ENCODE data around the gene NR2C2.

NR2C2 gene

DNA sequence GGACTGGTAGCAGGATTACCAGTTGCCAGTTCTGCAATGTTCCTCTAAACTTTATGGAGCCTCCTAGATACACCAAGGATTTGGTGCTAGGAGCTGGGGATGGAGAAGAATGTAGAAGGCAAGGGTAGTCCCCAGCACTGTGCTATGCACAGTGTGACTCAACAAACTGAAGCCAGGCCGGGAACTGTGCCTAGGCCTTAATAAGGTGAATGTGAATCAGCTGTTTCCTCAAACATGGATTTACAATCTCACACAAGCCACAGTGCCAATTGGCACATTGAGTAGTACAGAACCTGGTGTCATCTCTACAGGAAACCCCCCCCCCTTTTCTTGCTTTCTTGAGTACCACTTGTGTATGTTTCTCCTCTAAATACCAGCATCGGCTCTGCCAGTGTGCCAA lies 85.3 kb downstream of the NR2C2 start:
- DNase-seq: no peak

DNA sequence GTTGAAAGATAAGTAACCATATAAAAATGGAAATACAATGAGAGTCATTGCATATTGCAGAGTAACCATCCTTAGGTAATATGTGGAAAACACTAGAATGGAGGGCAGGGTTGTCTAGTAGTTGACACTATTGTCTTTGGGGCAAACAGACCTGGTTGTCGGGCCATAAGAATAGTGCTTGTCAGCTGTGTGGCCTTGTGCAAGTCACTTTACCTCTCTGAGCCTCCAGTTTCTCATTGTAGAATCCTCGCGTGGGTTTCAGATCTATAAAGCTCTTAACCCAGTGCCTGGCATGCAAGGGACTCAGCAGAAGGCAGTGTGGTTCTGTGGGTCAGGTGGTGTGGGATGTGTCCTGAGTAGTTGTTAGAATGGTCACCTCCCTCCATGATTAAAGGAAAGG lies 85.7 kb downstream of the NR2C2 start:
- no peak for DNase-seq

DNA sequence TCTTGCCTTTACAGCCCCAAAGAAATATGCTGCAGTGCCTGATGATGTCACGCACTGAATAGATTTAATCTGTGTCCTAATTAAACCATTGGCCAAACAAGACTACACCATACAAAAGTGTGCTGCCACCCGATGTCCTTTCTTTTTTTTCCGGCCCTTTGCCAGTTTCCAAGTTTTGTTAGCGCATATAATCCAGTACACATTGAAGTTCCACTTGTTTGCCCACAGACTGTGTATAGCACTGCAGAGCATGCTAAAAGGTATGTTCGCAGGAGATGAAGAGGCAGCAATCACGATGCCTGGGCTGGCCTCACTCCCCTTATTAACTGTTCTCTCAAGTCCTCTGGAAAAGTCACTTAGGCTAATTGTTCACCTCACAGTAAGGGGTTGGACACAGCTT lies 90.9 kb downstream of the NR2C2 start:
- DNase-seq: no peak

DNA sequence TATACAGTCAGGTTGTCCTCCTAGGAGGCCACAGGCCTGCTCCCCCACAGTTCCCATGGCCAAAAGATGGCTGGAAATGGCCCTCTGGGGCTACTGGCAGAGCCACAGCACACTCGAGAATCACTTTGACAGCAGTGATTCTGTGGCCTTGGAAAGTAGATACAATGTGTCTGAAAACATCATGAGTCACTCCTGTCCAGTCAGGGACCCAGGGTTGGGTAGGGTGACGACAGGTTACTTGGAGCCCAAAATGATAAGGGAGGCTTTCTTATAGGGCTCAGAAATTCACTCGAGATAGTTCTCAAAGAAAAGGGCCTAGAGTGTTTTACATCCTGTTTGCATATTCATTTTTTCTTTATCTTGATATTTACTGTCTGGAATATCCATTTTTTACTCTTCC lies 93.5 kb downstream of the NR2C2 start:
- no peak for DNase-seq

DNA sequence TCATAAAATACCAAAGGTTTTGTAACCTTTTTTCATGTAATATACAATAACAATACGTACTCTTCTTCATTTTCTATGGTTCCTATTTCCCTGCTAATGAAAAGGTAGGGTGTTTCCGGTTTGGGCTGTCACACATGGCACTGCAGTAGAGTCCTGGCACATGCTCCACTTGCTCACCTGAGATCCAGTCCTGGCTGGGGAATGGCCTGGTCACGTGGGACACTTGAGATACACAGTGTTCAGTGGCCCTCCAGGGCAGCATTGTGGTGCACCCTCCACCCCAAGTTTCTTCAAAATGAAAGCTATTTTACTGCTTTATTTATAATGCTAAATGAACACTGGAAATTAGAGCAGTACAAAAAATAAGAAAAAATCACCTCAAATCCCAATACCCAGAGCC lies 94.6 kb downstream of the NR2C2 start:
- DNase-seq: no peak

DNA sequence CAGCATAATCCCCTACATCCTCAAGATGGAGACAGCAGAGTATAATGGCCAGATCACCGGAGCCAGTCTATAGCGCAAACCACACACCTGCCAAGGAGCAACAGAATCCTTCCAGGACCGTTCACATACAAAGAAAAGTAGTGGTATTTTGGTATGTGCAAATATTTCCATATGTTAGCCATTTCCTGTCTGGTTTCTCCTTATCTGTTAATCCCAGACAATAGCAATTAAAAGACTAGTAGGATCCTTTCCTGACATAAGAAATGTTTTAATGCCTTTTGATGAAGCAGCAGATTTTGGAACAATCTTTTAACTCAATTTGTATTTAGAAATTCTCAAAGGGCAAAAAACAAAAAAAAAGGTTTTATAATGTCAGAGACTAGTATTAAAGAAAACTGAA lies 95.6 kb downstream of the NR2C2 start:
- DNase-seq: no peak

DNA sequence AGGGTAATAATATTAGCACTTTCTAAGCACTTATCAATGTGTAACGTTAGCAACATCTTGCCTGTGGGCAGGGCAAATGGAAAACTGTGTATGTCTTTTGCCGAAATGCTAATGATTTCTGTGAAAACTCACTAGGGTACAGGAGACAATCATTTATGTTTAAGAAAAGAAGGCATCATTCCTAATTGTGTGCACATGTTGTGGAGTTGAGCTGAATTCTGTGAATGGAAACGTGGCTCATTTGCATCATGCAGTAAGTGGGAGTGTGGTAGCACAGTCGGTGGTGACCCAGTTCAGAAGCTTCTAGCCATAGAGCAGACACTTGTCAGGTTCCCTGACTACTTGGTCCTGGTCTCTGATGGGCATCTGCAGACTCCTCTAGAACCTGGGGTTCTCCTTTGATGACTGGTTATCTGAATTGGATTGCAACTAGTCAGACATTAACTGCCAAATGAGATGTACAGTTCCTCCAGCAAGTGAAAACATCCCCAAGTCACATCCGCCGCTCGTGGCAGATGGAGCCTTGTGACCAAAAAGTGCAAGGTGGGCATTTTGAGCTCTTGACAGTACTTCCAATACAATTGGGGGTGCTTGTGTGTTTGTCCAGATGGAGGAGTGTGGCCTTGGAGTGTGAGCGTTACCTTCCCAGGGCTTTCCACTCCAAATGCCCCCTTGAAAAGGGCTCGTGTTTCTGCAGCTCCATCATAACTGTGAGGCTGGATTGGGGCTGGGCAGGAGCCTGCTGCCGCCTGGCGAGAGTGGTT lies 96.2 kb downstream of the NR2C2 start:
- DNase-seq: no peak

DNA sequence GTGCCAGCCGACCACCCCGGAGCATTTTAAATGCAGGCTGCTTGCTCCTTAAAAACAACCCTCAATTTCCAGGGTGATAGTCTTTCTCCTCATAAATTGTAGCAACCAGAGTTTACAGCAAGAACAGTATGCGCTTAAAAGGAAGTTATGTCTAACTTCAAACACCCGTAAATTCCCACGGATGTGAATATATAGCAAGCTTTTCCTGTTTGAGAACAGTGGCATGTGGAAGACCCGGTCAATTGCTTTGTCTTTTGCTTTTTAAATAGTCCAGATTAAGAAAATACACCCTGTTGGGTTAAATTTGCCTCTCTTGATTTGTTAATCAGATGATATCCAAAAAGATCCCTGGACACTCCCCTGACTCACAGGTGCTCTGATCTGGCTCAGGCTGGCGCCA lies 96.9 kb downstream of the NR2C2 start:
- no peak for DNase-seq

DNA sequence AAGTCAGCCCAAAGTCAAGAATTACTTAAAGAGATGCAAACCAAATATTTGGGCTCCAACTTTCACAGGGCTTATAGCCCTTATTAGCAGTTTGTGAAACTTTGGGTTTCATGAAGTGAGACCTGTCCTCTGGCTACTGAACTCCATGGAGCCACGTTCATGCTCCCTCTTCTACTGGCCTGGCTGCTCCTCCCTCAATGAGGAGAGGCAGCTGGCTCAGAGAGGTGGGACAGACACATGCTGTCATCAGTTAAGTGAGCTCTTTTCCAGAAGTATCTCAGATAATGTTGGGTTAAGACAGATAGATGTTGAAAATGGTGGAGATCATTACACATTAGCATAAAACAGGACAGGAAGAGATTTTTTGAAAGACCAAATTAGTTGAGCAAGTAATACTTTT lies 98.3 kb downstream of the NR2C2 start:
- DNase-seq: no peak

DNA sequence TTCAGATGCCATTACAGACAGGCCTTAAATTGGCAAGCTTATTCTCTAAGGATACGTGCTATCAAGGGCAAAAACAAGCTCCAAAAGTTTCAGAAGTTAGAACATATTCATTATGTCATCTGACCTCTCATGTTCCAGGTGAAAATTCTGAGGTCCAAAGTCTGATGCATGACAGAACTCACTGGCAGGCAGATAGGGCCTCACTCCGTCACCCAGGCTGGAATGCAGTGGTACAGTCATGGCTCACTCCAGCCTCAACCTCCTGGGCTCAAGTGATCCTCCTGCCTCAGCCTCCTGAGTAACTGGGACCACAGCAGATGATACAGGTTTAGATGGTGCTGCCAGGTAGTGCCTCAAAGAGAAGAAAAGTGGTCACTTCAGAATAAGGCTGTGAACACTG lies 102.2 kb downstream of the NR2C2 start:
- DNase-seq: no peak

DNA sequence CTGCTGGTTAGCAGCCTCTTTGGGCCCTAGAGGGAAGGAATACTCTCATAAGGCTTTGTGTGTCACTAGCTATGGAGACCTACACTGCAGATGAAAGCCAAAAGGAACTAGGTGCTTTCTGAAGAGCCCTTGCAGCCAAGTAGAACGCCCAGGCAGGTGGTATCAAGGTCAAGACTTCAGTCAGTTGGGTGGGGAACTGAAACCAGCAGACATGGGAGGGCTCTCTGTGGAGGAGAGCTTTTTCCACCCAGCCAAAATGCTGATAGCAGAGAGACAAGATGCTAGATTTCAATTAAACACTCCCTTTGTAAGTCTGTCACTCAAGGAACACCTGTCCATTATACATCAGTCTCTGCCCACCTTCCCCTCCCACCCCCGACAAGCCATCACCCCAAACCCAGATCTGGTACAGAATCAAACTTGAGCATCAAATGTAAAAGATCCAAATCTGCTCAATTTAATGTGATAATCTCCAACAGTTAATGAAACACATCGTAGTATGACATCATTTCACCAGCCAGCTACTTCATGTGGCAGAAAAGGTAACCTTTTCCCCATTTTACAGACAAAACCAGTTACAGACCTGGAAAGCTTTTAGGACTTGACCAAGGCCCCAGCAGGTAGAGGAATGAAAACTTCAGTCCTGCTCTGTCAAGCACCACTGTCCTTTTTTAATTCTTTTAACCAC lies 103.2 kb downstream of the NR2C2 start:
- no peak for DNase-seq

DNA sequence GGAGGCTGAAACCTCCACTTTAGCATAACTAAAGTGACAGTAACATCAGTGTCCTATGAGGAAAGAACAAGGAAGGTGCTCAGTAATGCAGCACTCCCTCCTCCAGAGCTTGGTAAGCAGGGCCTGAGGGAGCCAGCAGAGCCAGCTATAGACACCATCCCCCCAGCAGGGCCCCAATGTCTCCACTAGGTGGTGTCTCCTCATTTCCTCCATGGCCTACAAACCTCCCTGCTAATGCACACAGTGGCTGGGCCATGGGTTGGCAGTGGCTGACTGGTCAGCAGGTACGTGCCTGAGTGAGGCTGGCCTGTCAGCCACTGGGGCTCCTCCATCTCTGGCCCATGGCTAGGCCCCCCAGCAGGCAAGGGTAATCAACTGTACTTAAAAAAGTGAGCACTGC lies 104.1 kb downstream of the NR2C2 start:
- DNase-seq: peak; percentile 33

DNA sequence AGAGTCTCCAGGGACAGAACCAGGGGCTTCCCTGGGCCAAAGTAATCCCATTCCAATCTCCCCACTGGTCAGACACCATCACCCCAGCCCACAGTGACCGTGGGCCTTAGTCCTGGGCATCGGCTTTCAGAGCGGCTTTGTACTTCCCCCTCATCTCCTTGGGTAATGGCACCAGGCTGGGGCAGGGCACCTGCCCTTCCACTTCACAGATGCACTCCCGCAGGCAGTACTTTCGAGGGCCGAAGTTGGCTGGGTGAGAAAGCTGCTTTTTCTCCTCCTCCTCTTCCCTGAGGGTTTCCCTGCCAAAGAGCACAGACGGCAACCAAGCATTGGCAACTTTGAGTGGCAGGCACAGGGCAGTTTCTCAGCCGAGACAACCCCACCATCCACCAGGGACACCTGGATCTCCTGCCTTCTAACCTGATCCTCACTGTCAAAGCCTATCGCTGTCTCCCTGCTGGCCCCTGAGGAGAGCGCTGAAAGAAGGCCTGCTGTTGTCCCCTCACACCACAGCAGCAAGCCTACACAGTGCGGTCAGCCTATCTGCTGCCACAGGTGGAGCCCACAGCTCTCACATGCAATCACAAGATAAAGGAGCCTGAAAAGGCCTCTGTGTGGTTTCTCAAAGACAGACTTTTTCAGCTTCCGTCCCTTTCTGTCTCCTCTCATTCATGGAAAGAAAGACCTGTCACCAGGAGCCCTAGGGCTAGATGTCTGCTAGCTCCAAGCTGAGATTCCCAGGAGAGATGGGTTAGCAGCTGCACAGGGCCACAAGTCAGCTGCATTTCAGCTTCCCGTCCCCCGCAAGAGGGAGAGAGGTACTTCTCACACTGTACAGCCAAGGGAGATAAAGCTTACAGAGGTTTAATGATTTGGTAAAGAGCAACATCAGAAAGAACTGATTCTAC lies 105.2 kb downstream of the NR2C2 start:
- DNase-seq: no peak

DNA sequence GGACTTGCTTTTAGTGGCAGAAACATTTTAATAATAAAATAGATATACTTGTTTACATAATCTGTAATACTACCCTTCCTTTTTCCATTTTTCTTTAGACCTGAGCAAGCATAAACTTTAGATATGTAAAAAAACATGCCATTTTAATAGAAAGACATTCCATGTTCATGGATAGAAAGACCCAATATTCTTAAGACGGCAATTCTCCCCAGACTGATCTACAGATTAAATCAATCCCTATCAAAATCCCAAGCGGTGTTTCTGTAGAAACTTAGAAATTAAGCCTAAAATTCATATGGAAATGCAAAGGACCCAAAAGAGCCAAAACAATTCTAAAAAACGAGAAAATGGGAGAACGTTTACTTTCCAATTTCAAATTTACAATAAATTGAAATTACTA lies 106.2 kb downstream of the NR2C2 start:
- no peak for DNase-seq

DNA sequence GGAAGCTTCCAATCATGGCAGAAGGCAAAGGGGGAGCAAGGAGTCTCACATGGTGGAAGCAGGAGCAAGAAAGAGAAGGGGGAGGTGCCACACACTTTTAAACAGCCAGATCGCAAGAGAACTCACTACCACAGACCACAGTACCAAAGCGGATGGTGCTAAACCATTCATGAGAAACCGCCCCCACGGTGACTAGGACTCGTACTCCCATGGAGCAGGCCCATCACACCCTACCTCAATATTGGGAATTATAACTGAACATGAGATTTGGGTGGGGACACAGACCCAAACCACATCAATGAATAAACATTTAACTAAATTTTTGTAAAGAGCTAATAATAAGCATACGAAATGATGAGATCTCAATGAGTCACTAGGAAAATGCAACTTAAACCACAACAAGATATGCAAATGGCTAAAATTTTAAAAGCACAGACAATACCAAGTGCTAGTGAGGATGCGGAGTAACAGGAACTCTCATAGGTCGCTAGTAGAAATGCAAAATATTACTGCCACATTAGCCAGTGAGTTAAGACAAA lies 107.7 kb downstream of the NR2C2 start:
- peak; percentile 39 for DNase-seq

DNA sequence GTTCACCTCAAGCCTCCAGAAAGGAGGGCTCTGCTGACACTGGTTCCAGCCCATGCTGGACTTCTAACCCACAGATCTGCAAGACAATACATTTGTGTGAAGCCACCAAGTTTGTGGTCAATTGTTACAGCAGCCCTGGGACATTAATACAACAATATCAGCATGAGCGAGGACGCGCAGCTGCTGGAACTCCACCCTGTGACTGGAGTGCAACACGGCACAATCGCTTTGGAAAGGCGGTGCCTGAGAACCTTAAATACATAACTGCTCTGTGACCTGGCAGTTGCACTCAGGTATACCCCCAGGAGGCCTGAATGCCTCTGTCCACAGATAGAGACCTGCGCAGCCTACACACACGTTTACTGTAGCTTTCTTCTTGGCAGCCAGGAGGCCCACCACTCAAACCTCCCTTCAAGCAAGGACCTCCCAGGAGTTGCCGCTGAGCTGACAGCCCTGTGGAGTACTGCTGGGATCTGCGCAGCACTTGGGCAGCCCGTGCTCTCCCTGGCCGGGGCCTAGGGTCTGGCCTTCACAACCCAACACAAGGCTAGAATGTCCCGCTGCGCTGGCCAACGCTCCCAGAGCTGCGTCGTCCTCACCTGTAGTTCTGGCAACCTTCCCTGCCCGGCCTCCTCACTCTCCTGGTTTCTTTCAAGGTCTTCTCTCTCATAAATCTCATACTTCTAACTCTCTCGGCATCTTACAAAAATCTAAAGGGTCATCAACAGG lies 109.5 kb downstream of the NR2C2 start:
- no peak for DNase-seq

DNA sequence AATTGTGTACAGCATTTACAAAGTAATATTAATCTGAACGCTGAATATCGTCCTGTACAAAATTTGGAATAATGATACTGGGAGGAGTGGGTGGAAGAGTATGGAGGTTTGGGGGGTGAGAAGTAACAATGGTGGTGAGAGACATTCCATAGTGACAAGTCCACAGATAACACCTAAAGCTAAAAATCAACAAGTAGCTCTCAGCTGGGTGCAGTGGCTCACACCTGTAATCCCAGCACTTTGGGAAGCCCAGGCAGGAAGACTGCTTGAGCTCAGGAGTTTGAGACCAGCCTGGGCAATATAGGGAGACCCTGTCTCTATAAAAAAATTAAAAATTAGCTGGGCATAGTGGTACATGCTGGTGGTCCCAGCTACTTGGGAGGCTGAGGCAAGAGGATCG lies 112.6 kb downstream of the NR2C2 start:
- no peak for DNase-seq

DNA sequence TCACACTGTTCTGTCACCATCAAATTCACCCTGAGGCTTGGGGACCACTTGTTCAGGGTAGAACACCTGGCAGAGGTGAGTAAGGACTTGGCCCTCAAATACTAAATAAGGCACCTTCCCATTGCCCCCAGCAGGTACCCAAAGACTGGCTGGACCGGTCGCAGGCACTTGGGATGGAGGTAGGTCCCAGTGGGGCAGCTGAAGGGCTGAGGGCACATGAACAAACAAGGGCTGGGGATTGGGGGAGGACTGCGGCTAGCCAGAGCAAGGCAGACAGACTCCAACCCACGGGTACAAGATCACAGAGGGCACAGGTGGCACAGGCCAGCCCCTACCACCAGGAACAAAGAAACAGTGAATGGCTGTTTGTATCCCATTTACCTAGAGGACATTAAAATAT lies 115.9 kb downstream of the NR2C2 start:
- DNase-seq: no peak

DNA sequence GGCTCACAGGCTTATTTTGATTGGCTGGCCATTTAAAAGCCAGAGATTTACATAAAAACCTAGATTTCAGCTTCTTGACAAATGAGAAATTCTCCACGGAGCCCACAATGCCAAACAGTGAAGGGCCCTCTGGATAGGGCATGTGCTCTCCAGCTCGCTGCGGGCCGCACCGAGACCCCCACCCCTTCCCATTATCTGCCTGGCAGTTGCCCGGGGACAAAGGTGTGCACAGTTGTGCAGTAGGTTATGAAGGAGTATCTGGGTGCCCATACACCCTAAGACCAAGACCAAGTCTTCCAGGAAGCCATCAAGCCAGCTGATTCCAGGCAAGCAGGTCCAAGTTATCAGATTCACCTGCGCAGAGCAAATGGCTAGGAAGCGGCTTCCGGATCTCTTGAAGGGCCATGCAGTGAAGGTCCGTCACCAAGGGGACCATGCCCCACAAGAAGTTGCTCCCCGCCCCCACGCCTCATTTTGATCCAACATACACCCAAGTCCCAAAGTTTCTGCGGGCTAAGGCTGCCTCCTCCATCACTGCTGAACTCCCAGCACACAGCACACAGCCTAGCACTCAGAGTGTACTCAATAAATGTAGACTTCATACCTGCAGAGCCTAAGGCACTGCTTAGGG lies 116.4 kb downstream of the NR2C2 start:
- no peak for DNase-seq

DNA sequence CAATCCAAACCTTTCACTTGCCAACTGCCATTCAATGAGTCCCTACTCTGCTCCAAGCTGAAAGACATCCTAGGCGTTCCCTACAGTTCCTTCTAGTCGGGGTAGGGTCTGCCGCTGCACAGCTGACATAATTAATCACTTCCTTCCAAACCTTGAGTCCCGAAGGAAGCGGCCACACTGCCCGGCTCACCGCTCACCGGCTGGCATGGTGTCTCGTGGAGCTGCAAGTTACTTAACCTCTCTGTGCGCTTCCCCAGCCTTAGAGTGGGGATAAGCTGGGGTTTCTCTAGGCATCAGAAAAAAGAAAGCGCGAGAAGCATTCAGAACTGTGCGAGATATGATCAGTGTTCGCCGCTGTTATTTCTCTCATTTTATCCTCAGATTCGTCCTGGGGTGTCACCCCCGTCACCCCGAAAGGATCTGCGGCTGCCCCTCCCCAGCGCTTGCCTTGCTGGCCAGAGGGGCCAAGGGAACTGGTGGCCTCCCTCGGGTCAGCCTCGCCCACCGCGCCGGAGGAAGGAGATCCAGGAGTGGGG lies 117.0 kb downstream of the NR2C2 start:
- peak; percentile 13 for DNase-seq

DNA sequence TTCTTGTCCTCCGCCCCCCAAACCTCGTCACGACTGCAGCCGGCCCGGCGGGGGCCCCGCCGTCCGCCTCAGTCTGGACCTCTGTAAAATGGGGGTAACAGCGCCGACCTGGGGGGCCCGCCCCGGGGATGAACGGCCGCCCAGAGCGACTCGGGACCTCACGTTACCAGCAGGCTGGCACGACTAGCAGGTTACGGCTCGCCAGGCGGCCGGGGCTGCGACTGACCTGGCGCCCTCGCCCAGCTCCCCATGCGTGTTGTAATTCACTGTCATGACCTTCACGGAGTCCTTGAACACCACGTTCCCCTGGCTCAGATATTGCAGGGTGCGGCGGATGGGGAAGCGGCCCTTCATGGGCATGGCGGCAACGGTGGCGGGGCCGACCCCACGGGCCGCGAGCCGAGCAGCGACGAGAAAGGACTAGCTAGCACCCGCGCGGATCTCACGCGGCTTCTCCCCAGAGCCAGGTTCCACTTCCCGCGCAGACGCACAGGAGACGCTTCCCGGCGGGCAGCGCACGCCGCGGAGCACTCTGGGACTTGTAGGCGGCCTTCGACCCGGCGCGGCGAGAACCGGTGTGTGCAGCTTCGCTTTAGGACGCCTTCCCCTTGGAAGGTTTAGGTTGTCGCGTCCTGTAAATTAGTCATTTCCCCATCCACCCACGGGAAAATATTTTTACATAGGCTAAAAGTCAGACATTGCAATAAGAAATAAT lies 117.6 kb downstream of the NR2C2 start, which contains the start of gene MRPS25:
Gene MRPS25, minus strand, starts transcription at position 481 of the 715 bp plus-strand sequence. Its CDS starts 121 bp downstream, at position 360.
- DNase-seq: peak; percentile 90

All from CD4-positive, alpha-beta T cell treated with Interleukin-12 subunit alpha and Interleukin-12 subunit beta, for 1 hour (primary cell).